HepG2 (cell line): ENCODE data around the gene TLN1.

Experiments
- CHD2 ChIP-seq: IDR thresholded peaks from 2 replicates; pipeline ENCODE4 v1.6.1; 2011; ENCODE audit warnings: low read depth, low read length, improper control_type of control experiment
- CTCF ChIP-seq: sonication (generic); formaldehyde crosslinking; IDR thresholded peaks from 2 replicates; pipeline ENCODE4 v1.5.0; 2020; ENCODE audit warnings: mild to moderate bottlenecking, missing genetic modification reagents, moderate library complexity
- ETV6 ChIP-seq: sonication (generic); formaldehyde crosslinking; conservative IDR thresholded peaks from 2 replicates; pipeline ENCODE4 v1.4.0; 2020; ENCODE audit warnings: missing genetic modification reagents
- HES4 ChIP-seq: sonication (generic); formaldehyde crosslinking; IDR thresholded peaks from 2 replicates; pipeline ENCODE4 v1.9.0; 2021; ENCODE audit warnings: mild to moderate bottlenecking, missing genetic modification reagents, borderline replicate concordance
- HMGA1 ChIP-seq: sonication (generic); formaldehyde crosslinking; conservative IDR thresholded peaks from 2 replicates; pipeline ENCODE4 v1.4.0; 2020; ENCODE audit warnings: missing genetic modification reagents
- PHF5A ChIP-seq: IDR thresholded peaks from one replicate; pipeline ENCODE4 v1.6.1; 2018; ENCODE audit warnings: low read depth, missing genetic modification reagents; ENCODE audit not compliant: unreplicated experiment
- SMC3 ChIP-seq: IDR thresholded peaks from 2 replicates; pipeline ENCODE4 v1.6.1; 2011; ENCODE audit warnings: low read length, improper control_type of control experiment
- ZBTB43 ChIP-seq: sonication (generic); formaldehyde crosslinking; conservative IDR thresholded peaks from 2 replicates; pipeline ENCODE4 v1.4.0; 2020; ENCODE audit warnings: missing genetic modification reagents
- ZNF678 ChIP-seq: sonication (generic); formaldehyde crosslinking; IDR thresholded peaks from 2 replicates; pipeline ENCODE4 v1.4.0; 2020; ENCODE audit warnings: mild to moderate bottlenecking, missing genetic modification reagents

GRCh38 chr9:35685506-35685905 lies 46.5 kb downstream of the TLN1 start:
- TF ChIP-seq ZBTB43 (CRISPR knock-in tag) (no peak), CTCF (CRISPR knock-in tag) (no peak), CHD2 (no peak), ETV6 (CRISPR knock-in tag) (no peak), HMGA1 (CRISPR knock-in tag) (no peak), SMC3 (no peak), HES4 (no peak), PHF5A (no peak), ZNF678 (CRISPR knock-in tag) (no peak)
